Tibial artery (tissue), 4 donors: ENCODE measurements around the gene ENHO.

Experiments
- DNase-seq, 2 donors: peaks; one replicate each; pipeline ENCODE4 v3.0.0-alpha.2; 2019
- H3K27ac ChIP-seq, 2 donors: fragments of 200-600 bp; sonication (generic) in 1 of 2; 1 replicate in 1 of 2; 2 replicates in 1 of 2; pipeline ENCODE4 v1.5.1; 2018 to 2019; ENCODE audit warnings: mild to moderate bottlenecking in 1 of 2
- H3K27me3 ChIP-seq, 2 donors: fragments of 200-600 bp; sonication (generic) in 1 of 2; one replicate each; pipeline versions ENCODE4 v1.5.1 to v1.6.0; 2016 to 2019
- H3K36me3 ChIP-seq, 3 donors: fragments of 200-600 bp; sonication (generic) in 2 of 3; one replicate each; pipeline ENCODE4 v1.5.1; 2016 to 2019; ENCODE audit warnings: mild to moderate bottlenecking in 2 of 3
- H3K4me1 ChIP-seq, 4 donors: fragments of 200-600 bp; sonication (generic) in 2 of 4; 1 replicate in 3 of 4; 2 replicates in 1 of 4; pipeline ENCODE4 v1.5.1; 2016 to 2019
- H3K4me3 ChIP-seq, 2 donors: fragments of 200-600 bp; sonication (generic) in 1 of 2; 1 replicate in 1 of 2; 2 replicates in 1 of 2; pipeline ENCODE4 v1.5.1; 2018 to 2019; ENCODE audit warnings: mild to moderate bottlenecking in 2 of 2
- H3K9me3 ChIP-seq, 3 donors: fragments of 200-600 bp; sonication (generic) in 1 of 3; one replicate each; pipeline ENCODE4 v1.5.1; 2016 to 2019
- CTCF ChIP-seq, 2 experiments: fragments of 200-600 bp in 1 of 2; fragments of 450-650 bp in 1 of 2; IDR thresholded peaks; one replicate each; pipeline ENCODE4 v1.5.1; 2017 to 2019; ENCODE audit warnings: antibody characterized with exemption in 2 of 2, mild to moderate bottlenecking in 1 of 2, moderate library complexity in 1 of 2
- intact Hi-C: fragments of 100-400 bp; cut with DNase I; formaldehyde crosslinking; loops from one replicate; pipeline ENCODE4 v1.15.0; 2023; ENCODE audit warnings: low total_unique reads

ENHO gene

GRCh38 chr9:34493972-34494535 lies 28.7 kb downstream of the ENHO start:
- H3K4me1 ChIP-seq = no peaks in the 10 kb centered on the region
- no peak for TF ChIP-seq CTCF (IDR thresholded peaks at IDR 0.05)
- H3K27ac ChIP-seq = no peak overlapping the region
- intact Hi-C loops = no loop called here
- no peak overlapping the region for H3K4me3 ChIP-seq
- H3K9me3 ChIP-seq = no peaks in the 10 kb centered on the region
- no peaks in the 10 kb centered on the region for H3K36me3 ChIP-seq
- peak in 1 of 2 donors; percentile 41 for DNase-seq
- H3K27me3 ChIP-seq = peaks cover 0 to 16% of the 10 kb centered on the region in 2 donors

- peaks cover 0 to 16% of the 10 kb centered on the region in 2 donors for H3K27me3 ChIP-seq
- DNase-seq = no peak
- no peak overlapping the region for H3K27ac ChIP-seq
- no peaks in the 10 kb centered on the region for H3K36me3 ChIP-seq
- no peak overlapping the region for H3K4me3 ChIP-seq
- intact Hi-C loops = no loop called here
- H3K4me1 ChIP-seq = no peaks in the 10 kb centered on the region
- no peaks in the 10 kb centered on the region for H3K9me3 ChIP-seq
- TF ChIP-seq CTCF (IDR thresholded peaks at IDR 0.05) = no peak
Observed at GRCh38 chr9:34492051-34492450, 30.7 kb downstream of the ENHO start.

GRCh38 chr9:34491596-34491995 lies 31.2 kb downstream of the ENHO start:
- Histone ChIP-seq H3K36me3 (no peaks in the 10 kb centered on the region), H3K4me3 (no peak overlapping the region), H3K27ac (no peak overlapping the region), H3K4me1 (no peaks in the 10 kb centered on the region), H3K27me3 (peaks cover 0 to 16% of the 10 kb centered on the region in 2 donors), H3K9me3 (no peaks in the 10 kb centered on the region)
- TF ChIP-seq CTCF (IDR thresholded peaks at IDR 0.05) = no peak
- intact Hi-C loops = no loop called here
- peak in 1 of 2 donors; percentile 31 for DNase-seq

DNA sequence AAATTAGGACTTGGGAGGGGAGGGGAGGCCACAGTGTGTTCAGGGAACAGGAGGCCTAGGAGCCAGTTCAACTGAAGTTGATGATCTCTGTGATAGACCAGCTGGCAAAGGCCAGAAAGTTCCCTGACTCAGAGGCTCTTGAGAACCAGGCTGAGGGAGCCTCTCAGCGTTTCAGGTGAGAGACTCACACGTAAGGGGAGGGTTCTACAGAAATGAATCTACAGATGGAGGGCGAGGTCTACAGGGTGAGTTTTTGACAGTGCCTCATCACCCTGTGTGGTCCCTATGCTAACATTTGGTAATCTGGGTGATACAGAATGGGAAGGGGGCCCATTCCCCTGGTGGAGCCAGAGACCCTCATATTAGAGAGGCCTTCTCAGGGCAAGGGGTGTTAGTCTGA lies 32.0 kb downstream of the ENHO start:
- no peak for TF ChIP-seq CTCF (IDR thresholded peaks at IDR 0.05)
- intact Hi-C loops = no loop called here

GRCh38 chr9:34490360-34490759 lies 32.4 kb downstream of the ENHO start:
- intact Hi-C loops = no loop called here
- no peaks in the 10 kb centered on the region for H3K36me3 ChIP-seq

More for the DNA sequence above, 32.0 kb downstream of the ENHO start:
- H3K36me3 ChIP-seq = no peaks in the 10 kb centered on the region
- H3K27me3 ChIP-seq = peaks cover 0 to 16% of the 10 kb centered on the region in 2 donors
- DNase-seq = no peak
- no peaks in the 10 kb centered on the region for H3K9me3 ChIP-seq
- H3K4me1 ChIP-seq = no peaks in the 10 kb centered on the region
- no peak overlapping the region for H3K27ac ChIP-seq
- H3K4me3 ChIP-seq = no peak overlapping the region

More at GRCh38 chr9:34490360-34490759, 32.4 kb downstream of the ENHO start:
- H3K27ac ChIP-seq = no peak overlapping the region
- H3K4me3 ChIP-seq = no peak overlapping the region
- no peak for TF ChIP-seq CTCF (IDR thresholded peaks at IDR 0.05)
- H3K27me3 ChIP-seq = peaks cover 0 to 16% of the 10 kb centered on the region in 2 donors
- no peaks in the 10 kb centered on the region for H3K9me3 ChIP-seq
- DNase-seq = peak in 1 of 2 donors; percentile 33
- H3K4me1 ChIP-seq = no peaks in the 10 kb centered on the region
